ENCODE measurements around the gene SNRNP40.

DNA sequence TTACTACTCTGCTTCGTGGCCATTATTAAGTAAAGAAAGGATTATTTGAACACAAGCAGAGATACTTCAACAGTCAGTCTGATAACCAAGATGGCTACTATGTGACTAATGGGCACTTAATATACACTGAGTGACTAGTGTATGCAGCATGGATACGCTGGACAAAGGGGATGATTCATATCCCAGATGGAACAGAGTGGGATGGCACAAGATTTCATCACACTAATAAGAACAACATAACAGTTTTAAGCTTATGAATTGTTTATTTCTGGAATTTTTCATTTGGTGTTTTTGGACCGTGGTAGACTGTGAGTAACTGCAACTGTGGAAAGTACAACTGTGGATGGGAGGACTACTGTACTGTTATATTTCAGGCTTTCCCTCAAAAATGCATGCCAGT lies 9.7 kb upstream of the SNRNP40 start:
- TF ChIP-seq YY1 (IDR thresholded peaks at IDR 0.05; ENCODE audit: insufficient read depth, insufficient read length) = no peak
- no peak for TF ChIP-seq ZNF274 (IDR thresholded peaks at IDR 0.05; ENCODE audit: low read depth, low read length)
- no peak for TF ChIP-seq SUZ12 (IDR thresholded peaks at IDR 0.05; ENCODE audit: extremely low read depth, insufficient read depth, insufficient read length)

Measured in NT2/D1 (cell line).